Islet of Langerhans (tissue), 1 donor: ENCODE data around the gene TOPORS.
A peak's percentile ranks its signal among the peaks of the same experiment; 100 is the strongest.
"Not testable (repeated sequence)": the region's sequence is repeated elsewhere in the genome, so short reads cannot be mapped to it uniquely, and the experiment has no call there.

Source experiments
- FAIRE-seq: peaks from one replicate; lab custom pipeline; 2011; peaks lifted over from hg19 to GRCh38; lab: Jason Lieb, UNC

The TOPORS gene

GRCh38 chr9:32552172-32552872 lies at the start of gene TOPORS, which contains the start of gene SMIM27:
TSS of gene TOPORS (minus strand) at chr9:32552586. CDS start at chr9:32552436, 150 bp downstream.
TSS of gene SMIM27 (plus strand) at chr9:32552327. CDS start at chr9:32552435, 108 bp downstream.
- no peak for FAIRE-seq

- FAIRE-seq, result not testable (repeated sequence)
These were observed 46.6 kb upstream of the TOPORS start for GRCh38 chr9:32599021-32599420.

- no peak for FAIRE-seq
These were observed 44.5 kb upstream of the TOPORS start for GRCh38 chr9:32596936-32597335.

GRCh38 chr9:32596096-32596865 lies 43.9 kb upstream of the TOPORS start:
- no peak for FAIRE-seq

- no peak for FAIRE-seq
These were observed 38.5 kb upstream of the TOPORS start for GRCh38 chr9:32590898-32591297.

- no peak for FAIRE-seq
These were observed 38.1 kb upstream of the TOPORS start for GRCh38 chr9:32590476-32590875.

GRCh38 chr9:32589083-32589723 lies 36.8 kb upstream of the TOPORS start:
- no peak for FAIRE-seq

GRCh38 chr9:32587901-32588300 lies 35.5 kb upstream of the TOPORS start:
- FAIRE-seq, result no peak

- FAIRE-seq, result no peak
These were observed 32.4 kb upstream of the TOPORS start for GRCh38 chr9:32584784-32585183.

GRCh38 chr9:32581512-32582143 lies 29.2 kb upstream of the TOPORS start:
- peak; percentile 72 for FAIRE-seq

- FAIRE-seq, result no peak
These were observed 28.4 kb upstream of the TOPORS start for GRCh38 chr9:32580631-32581300.

GRCh38 chr9:32579706-32580331 lies 27.4 kb upstream of the TOPORS start:
- peak; percentile 95 for FAIRE-seq

GRCh38 chr9:32578976-32579375 lies 26.6 kb upstream of the TOPORS start:
- FAIRE-seq, result no peak

GRCh38 chr9:32577316-32577715 lies 24.9 kb upstream of the TOPORS start:
- no peak for FAIRE-seq

GRCh38 chr9:32574858-32575257 lies 22.5 kb upstream of the TOPORS start:
- FAIRE-seq, result no peak

- FAIRE-seq, result no peak
These were observed 21.4 kb upstream of the TOPORS start for GRCh38 chr9:32573821-32574220.

GRCh38 chr9:32572900-32573523 lies 20.6 kb upstream of the TOPORS start, which contains the start of gene NDUFB6:
TSS of gene NDUFB6 (minus strand) at chr9:32573159. CDS start at chr9:32573060, 99 bp downstream.
- no peak for FAIRE-seq

GRCh38 chr9:32571969-32572899 lies 19.8 kb upstream of the TOPORS start:
- peak; percentile 45 for FAIRE-seq

GRCh38 chr9:32570262-32570661 lies 17.9 kb upstream of the TOPORS start:
- no peak for FAIRE-seq

- FAIRE-seq, result no peak
These were observed 14.4 kb upstream of the TOPORS start for GRCh38 chr9:32566770-32567169.
